T-helper 22 cell (primary cell): ENCODE data around the gene COA7.

ENCODE experiments used
- DNase-seq: peaks from one replicate; pipeline ENCODE4 v3.0.0-alpha.2; 2020; ENCODE audit warnings: low read depth

Gene COA7

GRCh38 chr1:52635321-52636089 is 62.6 kb downstream of the COA7 start:
- no peak for DNase-seq
